ENCODE measurements around the gene DRAM2. TPM values are rescaled to one million over a fixed set of nuclear protein-coding genes. Genes with fewer than 3 reads are reported as not detected.
A peak's percentile ranks its signal among the peaks of the same experiment; 100 is the strongest.

The DRAM2 gene
- total and polyA plus RNA-seq, 2 of the 13 experiments (the other 11 are each of a cell fraction or from before 2014, with no cell fraction given) = 33.2 to 123 TPM

- CTCF ChIA-PET (ENCODE audit: low intra/inter-chr PET ratio, low total read pairs) = no interaction called here
These were observed 35.5 kb upstream of the DRAM2 start for GRCh38 chr1:111175349-111175748.

More at GRCh38 chr1:111175349-111175748, 35.5 kb upstream of the DRAM2 start:
- Histone ChIP-seq H3K4me3 (replicated peaks in 1 of 3; ENCODE audit: insufficient read depth in 1 of 3, low read depth in 2 of 3, low read length in 3 of 3) (no peak overlapping the region), H3K4me2 (ENCODE audit: low read depth, low read length) (no peak overlapping the region), H3K9ac (ENCODE audit: insufficient read depth, low read depth, low read length) (no peak overlapping the region), H3K9me3 (ENCODE audit: low read length) (no peaks in the 10 kb centered on the region), H3K36me3 (replicated peaks in 1 of 2; ENCODE audit: control insufficient read depth in 1 of 2, insufficient read depth in 2 of 2, low read length in 2 of 2) (peaks cover 3 to 38% of the 10 kb centered on the region in 2 experiments; a peak in 4 of 5 replicates), H3K27me3 (ENCODE audit: control insufficient read depth in 1 of 2, insufficient read depth in 2 of 2, low read length in 2 of 2) (no peaks in the 10 kb centered on the region), H3K79me2 (ENCODE audit: insufficient read depth, low read length) (no peaks in the 10 kb centered on the region), H3K4me1 (ENCODE audit: insufficient read depth, low read length) (no peaks in the 10 kb centered on the region), H3K27ac (ENCODE audit: extremely low read length, insufficient read depth, low read length) (no peak overlapping the region), H2AFZ (ENCODE audit: low read length) (no peak overlapping the region), H4K20me1 (ENCODE audit: insufficient read depth, low read length) (no peaks in the 10 kb centered on the region)
- in situ Hi-C loops (cut with HindIII; ENCODE audit: extremely low pct_ligation_motif_present, low pct_unique_long_range_greater_than_20kb) = no loop called here
- TF ChIP-seq ZNF407 (CRISPR knock-in tag; IDR thresholded peaks at IDR 0.05; ENCODE audit: not compliant biosample characterization) = no peak
- 0 out of 2 replicates have a peak, but pooled peaks have one; percentile 13 for TF ChIP-seq CEBPG (CRISPR knock-in tag; IDR thresholded peaks at IDR 0.05)
- TF ChIP-seq CEBPB (IDR thresholded peaks at IDR 0.05; ENCODE audit: borderline replicate concordance, low read depth, low read length) = peak; percentile 71; the same call in 1 of the 2 replicates
- ATAC-seq = no peak
- intact Hi-C loops (cut with micrococcal nuclease; ENCODE audit: unreplicated experiment) = no loop called here
- BruUV-seq (replicated peaks) = no TSS peak
- DNase-seq (ENCODE audit: low spot score) = no peak
- POLR2A ChIA-PET = no interaction called here
- no peak for FAIRE-seq
- 92% methylated on average over 3 of the region's 3 CpGs for WGBS (ENCODE audit: low lambda C conversion rate)
